Inflammatory macrophage treated with lipopolysaccharide for 4 hours (primary cell): ENCODE data around the gene ZNF442.
"Not testable (repeated sequence)": the region's sequence is repeated elsewhere in the genome, so short reads cannot be mapped to it uniquely, and the experiment has no call there.

Experiments used
- DNase-seq: peaks from one replicate; pipeline ENCODE4 v3.0.0-alpha.2; 2020

ZNF442 gene

DNA sequence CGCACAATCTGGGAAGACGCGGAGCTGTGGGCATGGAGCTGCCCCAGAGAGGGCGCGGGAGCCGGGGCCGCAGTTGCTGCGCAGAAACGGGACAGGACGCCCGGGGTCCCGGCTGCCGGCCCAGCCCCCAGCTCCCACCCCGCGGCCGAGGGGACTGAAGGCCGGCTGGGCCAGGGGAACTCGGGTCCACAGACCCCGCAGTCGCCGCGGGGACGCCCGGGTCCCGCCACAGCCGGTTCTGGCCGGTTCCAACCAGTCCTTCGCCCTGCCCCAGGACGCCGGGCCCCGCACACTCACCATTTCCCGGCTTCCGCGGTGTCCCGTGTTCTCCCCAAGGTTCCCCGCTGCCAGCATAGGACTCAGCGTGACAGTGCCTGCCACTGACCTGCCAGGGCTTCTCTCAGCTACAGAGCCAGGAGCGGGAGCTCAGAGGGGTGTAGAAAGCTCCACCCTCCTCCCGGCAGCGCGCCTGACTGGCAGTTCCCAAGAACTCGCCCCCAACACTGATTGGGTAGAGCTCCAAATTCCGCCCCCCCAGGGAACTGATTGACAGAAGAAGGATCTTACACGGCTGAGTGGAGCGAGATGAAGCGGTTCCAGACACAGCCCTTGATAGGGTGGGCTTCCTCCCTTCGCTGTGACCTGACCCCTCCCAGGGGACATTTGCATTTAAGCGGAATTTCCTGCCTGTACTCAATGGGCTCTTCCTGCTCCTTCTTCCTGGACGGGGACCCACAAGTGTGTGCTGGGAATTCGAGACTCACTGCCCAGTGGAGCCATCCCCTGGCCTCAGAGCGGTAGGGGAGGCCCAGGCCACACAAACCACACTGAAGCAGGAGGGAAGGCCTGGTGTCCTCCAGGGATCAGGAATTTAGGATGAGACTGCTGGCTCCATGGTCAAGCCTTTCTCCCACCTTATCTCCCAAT is at the start of gene ZNF442:
Gene ZNF442 (minus strand): TSS at position 448 of the 927 bp plus-strand sequence. CDS start 2,052 bp downstream, outside the sequence.
- peak; percentile 94 for DNase-seq

DNA sequence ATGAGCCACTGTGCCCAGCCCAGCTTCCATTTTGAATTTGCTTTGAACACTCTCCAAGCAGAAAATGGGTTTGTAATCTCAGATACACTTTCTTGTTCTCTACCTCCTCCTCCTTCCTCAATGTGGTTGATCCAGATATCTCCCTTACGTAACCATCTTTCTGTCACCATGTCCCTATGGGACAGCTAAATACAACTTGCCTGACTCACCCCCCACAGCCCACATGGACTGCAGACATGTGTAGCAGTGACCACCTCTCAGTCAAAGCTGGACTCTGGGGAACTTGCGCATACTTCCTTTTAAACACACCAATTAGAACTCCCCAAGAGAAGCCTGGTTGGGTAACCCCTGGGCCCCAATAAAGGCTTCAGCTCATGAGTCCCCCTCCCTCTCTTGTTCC is 46.4 kb upstream of the ZNF442 start:
- DNase-seq = peak; percentile 1

DNA sequence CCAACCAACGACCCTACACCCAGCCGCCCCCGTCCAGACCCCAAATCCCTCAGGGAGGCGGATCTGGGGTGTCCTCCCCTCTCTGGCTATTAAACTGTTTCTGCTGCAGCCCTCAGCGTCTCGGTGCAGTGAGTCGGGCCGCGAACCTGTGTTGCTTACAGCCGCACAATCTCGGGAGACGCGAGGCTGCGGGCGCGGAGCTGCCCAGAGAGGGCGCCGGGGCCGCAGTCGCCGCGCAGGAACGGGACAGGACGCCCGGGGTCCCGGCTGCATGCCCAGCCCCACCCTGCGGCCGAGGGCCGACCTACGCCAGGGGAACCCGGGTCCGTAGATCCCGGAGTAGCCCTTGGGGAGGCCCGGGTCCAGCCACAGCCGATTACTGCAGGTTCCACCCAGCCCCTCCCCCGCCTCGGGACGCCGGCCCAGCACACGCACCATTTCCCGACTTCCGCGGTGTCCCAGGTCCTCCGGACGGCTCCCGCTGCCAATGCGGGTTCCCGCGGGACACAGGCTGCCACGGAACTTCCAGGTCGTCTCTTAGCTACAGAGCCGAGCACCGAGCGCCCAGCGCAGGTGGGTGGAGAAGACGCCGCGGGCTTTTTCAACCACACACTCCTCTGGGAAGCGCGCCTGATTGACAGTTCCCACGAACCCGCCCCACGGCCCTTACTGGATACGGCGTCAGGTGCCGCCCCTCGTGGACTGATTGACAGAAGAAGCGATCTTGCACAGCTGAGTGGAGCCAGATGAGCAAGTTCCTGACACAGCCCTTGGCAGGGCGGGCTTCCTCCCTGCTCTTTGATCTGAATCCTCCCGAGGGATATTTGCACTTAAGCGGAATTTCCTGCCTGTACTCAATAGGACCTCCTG is 35.4 kb upstream of the ZNF442 start, which contains the start of gene ZNF799:
Gene ZNF799 (minus strand): TSS at position 639 of the 870 bp plus-strand sequence. CDS start 201 bp downstream, at position 438.
- peak; percentile 96 for DNase-seq

DNA sequence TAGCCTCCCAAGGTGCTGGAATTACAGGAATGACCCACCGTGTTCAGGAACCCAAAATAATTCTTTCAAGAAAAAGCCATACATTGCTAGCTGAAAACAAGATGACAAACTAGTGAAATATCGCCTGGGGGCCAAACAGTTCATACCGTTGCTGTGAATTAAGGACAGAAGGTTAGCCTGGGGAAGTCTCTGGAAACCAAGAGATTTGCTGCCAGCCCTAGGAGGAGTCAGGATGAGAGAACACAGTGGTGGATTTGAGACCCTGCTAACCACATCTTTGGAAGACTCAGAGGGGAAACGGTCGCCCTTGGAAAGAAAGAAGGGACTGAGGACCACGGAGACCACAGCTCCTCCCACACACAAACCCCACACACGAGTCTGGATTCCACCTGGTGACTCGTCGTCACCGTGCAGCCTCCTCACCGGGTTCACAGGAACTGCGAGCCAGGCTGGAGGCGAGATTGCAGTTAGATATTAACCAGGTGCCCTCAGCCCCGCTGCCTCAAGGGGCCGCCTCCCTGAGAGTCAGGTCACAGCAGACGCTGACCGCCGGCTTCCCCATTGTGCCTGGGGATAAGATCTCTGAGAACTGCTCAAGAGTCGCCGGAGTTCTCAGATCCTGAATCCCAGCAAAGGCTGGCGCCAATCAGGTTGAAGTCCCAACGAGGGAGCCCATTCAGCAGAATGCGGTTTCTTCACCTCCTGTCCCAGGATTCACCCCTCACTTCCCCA is 34.6 kb upstream of the ZNF442 start:
- DNase-seq = peak; percentile 21

DNA sequence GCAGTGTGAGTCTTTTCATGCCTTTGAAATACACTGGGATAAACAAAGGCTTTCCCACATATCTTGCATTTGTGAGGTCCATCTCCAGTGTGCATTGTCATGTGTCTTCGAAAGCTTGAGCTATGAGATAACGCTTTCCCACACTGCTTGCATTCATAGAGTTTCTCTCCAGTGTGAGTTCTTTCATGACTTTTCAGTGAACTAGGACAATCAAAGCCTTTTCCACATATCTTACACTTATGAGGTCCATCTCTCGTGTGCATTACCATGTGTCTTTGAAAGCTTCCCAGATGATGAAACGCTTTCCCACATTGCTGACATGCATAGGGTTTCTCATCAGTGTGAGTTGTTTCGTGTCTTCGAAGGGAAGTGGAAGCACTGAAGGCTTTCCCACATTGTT is 25.7 kb upstream of the ZNF442 start:
- not testable (repeated sequence) for DNase-seq

DNA sequence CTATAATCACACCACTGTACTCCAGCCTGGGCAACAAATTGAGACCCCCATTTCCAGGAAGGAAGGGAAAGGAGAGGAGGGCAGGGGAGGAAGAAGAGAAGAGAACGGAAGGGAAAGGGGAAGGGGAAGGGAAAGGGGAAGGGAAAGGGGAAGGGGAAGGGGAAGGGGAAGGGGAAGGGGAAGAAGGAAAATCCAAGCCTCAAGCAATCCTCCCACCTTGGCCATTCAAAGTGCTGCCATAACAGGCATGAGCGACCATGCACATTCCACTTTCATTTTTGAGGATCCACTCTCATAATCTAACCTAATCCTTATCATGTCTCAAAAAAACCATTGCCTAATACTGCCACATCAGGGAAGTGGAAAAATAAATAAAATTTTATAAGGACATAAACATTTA is 20.9 kb upstream of the ZNF442 start:
- not testable (repeated sequence) for DNase-seq

DNA sequence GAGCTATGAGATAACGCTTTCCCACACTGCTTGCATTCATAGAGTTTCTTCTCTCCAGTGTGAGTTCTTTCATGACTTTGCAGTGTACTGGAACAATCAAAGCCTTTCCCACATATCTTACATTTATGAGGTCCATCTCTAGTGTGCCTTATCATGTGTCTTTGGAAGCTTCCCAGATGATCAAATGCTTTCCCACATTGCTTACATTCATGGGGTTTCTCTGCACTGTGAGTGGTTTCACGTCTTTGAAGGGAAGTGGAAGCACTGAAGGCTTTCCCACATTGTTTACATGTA is 14.9 kb upstream of the ZNF442 start:
- DNase-seq = no peak

DNA sequence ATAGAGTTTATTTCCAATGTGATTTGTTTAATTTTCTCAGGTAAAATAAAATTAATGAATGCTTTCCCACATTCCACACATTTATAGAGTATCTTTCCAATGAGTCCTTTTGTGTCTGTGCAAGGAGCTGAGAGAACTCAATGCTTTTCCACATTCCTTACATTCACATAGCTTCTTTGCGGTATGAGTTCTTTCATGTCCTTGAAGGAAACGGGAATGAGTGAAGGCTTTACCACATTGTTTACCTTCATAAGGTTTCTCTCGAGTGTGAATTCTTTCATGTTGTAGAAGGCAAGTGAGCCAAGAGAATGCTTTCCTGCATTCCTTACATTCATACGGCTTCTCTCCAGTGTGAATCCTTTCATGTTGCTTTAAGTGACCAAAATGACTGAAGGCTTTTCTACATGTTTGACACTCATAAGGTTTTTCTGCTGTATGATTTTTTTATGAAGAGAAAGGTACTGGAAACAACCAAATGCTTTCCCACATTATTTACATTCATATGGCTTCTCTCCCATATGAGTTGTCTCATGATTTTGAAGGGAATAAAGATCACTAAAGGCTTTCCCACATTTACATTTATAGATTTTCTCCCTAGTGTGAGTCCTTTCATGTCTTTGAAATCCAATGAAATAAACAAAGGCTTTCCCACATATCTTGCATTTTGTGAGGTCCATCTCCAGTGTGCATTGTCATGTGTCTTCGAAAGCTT is 14.4 kb upstream of the ZNF442 start:
- no peak for DNase-seq

DNA sequence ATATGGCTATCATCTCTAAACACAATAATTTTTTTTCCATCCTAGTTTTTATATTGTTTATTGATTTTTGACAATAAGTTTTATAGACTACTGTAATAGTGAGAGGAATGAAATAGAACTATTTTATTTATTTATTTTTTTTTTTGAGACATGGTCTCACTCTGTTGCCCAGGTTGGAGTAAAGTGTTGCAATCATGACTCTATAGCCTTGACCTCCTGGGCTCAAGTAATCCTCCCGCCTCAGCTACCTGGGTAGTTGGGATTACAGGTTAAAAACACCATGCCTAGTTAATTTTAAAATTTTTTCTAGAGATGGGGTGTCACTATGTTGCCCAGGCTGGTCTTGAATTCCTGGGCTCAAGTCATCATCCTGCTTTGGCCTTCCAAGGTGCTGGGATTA is 8.5 kb upstream of the ZNF442 start:
- no peak for DNase-seq

DNA sequence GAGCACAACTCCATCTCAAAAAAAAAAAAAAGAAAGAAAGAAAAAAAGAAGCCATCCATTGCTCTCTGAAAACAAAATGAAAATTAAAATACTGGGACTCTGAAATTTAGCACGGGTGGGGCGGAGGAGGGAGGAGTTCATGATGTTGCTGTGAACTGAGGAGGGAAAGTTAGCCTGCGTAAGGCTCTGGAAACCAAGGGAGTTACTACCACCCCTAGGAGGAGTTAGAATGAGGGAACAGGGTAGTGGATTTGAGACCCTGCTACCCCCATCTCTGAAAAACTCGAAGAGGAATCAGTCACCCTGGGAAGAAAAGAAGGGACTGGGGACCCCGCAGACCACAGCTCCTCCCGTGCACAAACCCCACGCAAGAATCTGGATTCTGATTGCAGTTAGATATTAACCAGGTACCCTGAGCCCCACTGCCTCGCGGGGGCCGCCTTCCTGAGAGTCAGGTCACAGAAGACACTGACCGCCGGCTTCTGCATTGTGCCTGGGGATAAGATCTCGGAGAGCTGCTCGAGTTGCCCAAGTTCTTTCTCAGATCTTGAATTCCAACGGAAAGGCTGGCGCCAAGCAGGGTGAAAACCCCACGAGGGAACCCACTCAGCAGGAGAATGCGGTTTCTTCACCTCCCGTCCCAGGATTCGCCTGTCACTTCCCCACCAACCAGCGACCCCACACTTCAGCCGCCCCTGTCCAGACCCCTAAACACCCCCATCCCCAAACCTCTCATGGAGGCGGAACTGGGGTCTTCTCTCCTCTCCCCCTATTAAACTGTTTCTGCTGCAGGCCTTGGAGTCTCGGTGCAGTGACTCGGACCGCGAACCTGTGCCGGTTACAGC is 870 bp downstream of the ZNF442 start:
- no peak for DNase-seq

DNA sequence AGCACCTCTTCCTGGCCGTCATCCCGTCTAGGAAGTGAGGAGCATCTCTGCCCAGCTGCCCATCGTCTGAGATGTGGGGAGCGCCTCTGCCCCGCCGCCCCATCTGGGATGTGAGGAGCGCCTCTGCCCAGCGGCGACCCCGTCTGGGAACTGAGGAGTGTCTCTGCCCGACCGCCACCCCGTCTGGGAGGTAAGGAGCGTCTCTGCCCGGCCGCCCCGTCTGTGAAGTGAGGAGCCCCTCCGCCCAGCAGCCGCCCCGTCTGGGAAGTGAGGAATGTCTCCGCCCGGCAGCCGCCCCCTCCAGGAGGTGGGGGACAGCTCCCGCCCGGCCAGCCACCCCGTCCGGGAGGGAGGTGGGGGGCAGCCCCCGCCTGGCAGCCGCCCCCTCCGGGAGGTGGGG is 3.2 kb downstream of the ZNF442 start:
- not testable (repeated sequence) for DNase-seq

DNA sequence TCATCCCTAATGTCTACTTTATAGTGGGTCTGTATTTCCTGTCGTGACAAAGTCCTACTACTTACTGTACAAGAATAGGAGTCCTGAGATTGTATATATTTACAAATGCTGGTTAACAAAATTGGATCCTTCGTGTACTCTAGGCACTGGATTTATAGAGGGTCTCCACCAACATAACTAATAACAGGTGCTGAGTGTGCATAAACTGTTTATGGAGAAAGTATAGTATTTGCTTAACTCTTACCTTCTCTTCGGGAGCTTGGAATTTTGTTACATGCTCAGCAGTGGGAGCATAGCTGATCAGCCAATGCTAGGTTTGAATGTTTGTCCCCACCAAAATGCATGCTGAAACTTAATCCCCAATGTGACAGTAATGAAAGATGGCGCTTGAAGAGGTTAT is 12.1 kb downstream of the ZNF442 start:
- no peak for DNase-seq

DNA sequence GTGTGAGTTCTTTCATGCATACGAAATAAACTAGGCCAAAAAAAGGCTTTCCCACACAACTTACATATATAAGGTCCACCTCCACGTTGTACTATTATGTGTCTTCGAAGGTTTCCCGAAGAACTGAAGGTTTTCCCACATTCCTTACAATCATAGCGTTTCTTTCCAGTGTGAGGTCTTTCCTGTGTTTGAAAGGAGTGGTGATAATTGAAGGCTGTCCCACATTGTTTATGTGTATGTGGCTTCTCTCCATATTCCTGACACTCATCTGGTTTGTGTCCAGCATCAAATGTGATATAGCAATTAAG is 14.6 kb downstream of the ZNF442 start:
- no peak for DNase-seq

DNA sequence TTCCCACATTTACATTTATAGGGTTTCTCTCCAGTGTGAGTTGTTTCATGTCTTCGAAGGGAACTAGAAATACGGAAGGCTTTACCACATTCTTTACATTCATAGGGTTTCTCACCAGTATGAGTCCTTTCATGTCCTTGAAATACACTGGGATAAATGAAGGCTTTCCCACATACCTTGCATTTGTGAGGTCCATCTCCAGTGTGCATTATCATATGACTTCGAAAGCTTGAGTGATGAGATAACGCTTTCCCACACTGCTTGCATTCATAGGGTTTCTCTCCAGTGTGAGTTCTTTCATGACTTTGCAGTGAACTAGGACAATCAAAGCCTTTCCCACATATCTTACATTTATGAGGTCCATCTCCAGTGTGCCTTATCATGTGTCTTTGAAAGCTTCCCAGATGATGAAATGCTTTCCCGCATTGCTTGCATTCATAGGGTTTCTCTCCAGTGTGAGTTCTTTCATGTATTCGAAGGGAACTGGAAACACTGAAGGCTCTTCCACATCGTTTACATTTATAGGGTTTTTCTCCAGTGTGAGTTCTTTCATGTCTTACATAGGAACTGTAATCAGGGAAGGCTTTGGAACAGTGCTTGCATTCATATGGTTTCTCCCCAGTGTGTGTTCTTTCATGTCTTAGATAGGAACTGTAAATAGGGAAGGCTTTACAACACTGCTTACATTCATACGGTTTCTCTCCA is 15.1 kb downstream of the ZNF442 start:
- DNase-seq = no peak

DNA sequence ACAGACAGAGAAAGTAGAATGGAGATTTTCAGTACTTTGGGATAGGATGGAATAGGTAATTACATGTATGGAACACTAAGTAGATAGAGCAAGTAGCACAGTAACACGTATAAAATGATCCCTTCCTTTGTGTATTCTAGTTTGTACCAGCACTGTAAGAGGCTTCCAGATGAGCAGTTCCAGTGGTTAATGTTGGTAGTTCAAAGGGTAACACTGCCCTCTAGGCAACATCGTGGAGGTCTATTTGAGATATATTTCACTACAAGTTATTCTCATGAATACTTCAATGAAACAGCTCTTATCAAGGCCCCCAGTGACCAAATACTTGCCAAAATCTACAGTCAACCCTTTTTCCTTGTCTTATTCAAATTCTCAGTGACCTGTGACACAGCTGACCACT is 18.6 kb downstream of the ZNF442 start:
- no peak for DNase-seq

DNA sequence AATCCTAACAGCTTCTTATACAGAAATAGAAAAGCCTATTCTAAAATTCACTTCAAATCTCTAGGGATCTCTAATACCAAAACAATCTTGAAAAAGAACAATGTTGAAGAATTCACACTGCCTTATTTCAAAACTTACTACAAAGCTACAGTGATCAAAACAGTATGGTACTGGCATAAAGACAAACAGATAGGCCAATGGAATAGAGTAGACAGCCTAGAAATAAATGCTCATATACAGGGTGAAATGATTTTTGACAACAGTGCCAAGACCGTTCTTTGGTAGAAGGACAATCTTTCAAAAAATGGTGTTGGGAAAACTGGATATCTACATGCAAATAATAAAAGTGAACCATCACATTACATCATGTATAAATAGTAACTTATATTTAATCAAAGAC is 20.3 kb downstream of the ZNF442 start:
- DNase-seq = no peak

DNA sequence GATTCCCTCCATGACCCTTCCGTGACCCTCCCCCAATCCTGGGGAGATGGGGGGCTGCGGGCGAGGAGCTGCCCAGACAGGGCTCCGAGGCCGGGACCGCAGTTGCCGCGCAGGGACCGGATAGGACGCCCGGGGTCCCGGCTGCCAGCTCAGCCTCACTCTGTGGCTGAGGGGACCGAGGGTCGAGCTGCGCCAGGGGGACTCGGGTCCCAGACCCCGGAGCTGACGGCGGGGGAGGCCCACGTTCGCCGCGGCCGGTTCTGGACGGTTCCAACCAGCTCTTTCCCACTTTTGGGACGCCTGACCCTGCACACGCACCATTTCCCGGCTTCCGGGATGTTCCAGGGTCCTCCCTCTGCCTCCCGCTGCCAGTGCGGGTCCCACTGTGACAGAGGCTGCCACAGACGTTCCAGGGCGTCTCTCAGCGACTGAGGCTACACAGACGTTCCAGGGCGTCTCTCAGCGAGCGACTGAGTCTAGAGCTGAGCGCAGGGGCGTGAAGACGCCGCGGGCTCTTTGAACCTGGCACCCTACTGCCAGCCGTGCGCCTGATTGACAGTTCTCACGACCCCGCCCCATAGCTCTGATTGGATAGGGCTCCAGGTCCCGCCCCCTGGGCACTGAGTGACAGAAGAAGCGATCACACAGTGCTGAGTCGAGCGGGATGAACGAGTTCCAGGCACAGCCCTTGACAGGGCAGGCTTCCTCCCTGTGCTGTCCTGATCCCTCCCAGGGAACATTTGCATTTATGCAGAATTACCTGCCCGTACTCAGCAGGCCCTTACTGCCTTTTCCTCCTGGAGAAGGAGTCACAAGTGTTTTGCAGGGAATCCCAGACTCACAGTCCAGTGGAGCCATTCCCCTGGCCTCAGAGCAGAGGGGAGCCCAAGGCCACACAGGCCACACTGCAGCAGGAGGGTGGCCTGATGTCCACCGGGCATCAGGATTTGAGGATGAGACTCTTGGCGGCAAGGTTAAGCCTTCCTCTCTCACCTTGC is 32.0 kb downstream of the ZNF442 start, which contains the start of gene ZNF563:
Gene ZNF563 (minus strand): TSS at position 472 of the 998 bp plus-strand sequence. CDS start 151 bp downstream, at position 321.
- DNase-seq = peak; percentile 94

DNA sequence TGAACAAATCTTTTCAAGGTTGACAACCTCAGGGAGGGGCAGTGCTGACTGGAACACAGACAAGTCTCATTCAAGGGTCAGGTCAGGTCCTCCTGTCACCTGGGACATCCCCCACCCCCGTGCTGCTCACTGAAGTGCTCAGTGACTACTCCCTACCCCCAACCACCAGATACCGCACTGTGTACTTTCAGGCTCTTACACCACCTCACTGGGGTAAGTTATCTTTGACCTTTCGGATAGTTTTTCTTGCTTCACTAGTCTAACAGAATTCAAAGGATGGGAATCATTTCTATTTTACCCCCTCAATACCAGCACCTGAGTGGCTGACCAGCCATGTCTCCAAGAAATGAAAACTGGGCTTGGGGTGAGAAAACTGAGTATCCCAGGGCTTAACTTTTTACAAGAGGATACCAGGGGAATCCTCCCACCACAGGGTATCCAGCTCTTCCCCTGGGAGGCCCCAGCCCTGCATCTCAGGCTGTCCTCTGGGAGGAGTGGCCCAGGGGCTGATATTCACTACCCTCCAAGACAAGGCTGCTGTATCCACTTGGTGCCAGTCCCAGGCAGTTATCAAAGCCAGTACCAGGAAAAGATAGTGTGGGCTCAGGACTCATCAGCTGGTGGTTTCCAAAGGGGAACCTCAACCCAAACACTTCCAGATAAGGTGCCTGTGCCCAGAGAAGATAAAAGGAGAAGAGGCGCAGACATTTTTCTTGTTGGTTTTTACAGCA is 34.1 kb downstream of the ZNF442 start:
- peak; percentile 8 for DNase-seq

DNA sequence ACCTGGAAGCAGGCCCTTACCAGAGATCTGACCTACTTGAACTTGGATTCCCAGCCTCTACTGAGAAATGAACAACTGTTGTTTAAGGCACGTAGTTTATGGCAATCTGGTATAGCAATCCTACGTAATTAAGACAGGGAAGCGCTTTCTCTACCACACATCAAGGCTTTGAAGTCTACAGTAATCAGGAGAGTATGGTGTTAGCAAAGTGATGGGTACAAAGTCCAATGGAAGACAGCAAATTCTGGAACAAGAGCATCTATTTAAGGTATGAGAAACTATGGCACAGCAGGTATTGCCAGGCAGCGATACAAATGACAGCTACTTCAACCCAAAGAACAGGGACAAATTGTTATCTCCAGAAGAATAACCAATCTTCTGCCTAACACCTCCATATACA is 35.1 kb downstream of the ZNF442 start:
- no peak for DNase-seq
